ENCODE results near the gene WNT2B. TPM values are rescaled to one million over a fixed set of nuclear protein-coding genes. Genes with fewer than 3 reads are reported as not detected.

WNT2B gene
- 0.18 to 0.38 TPM (median 0.32 TPM) in 5 replicates for total RNA-seq (2022; extraction: Qiagen RNA extraction)

GRCh38 chr1:112508278-112509004, at the start of gene WNT2B:
Gene WNT2B, plus strand, starts transcription at chr1:112508965. Its CDS starts 298 bp downstream, at chr1:112509263.

Other genes starting within 250 kb of the WNT2B start
- 5.3 to 9.9 TPM (median 7.8 TPM) in 5 replicates for gene CTTNBP2NL, start 112.8 kb upstream of the WNT2B start, total RNA-seq (2022; extraction: Qiagen RNA extraction)
- 11.8 to 13.5 TPM (median 12.8 TPM) in 5 replicates for gene ST7L, start 110.2 kb downstream of the WNT2B start, total RNA-seq (2022; extraction: Qiagen RNA extraction)
- 58.8 to 82.1 TPM (median 62.6 TPM) in 5 replicates for gene CAPZA1, start 110.9 kb downstream of the WNT2B start, total RNA-seq (2022; extraction: Qiagen RNA extraction)
- 22.7 to 36.0 TPM (median 31.0 TPM) in 5 replicates for gene MOV10, start 165.7 kb downstream of the WNT2B start, total RNA-seq (2022; extraction: Qiagen RNA extraction)
- 346 to 394 TPM (median 376 TPM) in 5 replicates for gene RHOC, start 198.2 kb downstream of the WNT2B start, total RNA-seq (2022; extraction: Qiagen RNA extraction)
- 0.82 to 1.5 TPM (median 1.2 TPM) in 5 replicates for gene PPM1J, start 206.4 kb downstream of the WNT2B start, total RNA-seq (2022; extraction: Qiagen RNA extraction)